DMS 273 treated with DMSO at 0.1 percent for 48 hours (cell line): ENCODE measurements around the gene DLG1.

Experiments
- DNase-seq: peaks from one replicate; lab custom pipeline; 2025; lab: John Stamatoyannopoulos, UW

The DLG1 gene

GRCh38 chr3:197317250-197317963, 19.0 kb upstream of the DLG1 start:
- no peak for DNase-seq

- DNase-seq, result no peak
Observed at GRCh38 chr3:197312431-197312830, 14.0 kb upstream of the DLG1 start.

- no peak for DNase-seq
Observed at GRCh38 chr3:197311591-197311990, 13.2 kb upstream of the DLG1 start.

DNA sequence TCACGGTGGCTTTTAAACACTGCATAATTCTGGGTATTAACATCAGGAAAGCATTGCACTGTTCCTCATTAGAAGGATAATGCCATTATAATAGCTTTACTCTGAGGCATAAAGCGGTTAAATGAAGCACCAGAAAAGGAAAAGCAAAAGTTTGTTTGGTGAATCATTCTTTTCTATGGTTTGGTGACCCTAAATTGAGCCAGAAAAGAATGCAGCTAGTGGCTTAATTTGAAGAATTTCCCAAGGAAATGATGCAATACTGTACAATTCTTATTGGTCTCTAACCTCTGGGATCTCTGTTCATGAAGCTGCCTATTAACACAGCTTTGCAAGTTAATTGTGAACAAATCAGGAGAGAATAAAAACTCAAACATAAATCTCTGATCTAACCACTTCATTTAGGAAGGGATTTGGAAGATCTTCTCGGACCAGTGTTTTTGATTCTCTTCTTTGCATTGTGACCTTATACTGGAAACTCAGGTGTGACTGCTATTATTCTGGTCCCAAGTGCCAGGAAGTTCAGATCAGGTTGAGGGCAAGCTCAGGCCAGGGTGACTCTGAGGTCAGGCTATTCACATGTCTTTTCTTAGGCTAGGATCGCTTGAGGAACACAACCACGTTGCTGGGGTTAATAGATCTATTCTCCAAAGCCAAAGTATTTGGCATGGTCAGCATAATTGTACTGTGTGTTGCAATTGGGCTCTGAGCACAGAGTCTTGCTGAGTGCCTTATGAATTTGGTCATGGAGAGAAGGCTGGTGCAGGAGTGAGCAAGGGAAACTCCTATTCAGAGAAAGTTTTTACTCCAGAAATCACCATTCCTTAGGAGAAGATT, 11.3 kb upstream of the DLG1 start:
- DNase-seq, result no peak

DNA sequence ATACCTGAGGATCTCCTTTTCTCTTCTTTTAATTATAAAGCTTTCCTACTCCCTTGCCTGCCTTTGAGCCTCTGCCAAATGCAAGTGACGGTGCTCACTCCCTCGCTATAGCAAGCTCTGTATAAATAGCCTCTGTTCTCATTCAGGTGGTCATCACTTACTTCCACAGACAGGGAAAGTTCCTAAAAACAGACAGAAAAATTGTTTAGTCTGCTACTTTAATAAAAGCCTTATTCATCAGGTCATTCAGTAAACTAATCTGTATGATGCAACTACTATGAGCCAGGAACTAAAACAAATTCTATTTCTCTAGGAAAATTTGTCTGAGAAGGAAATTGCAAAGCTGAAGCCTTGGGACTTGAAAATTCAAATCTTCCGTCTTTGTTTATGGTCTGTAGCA, 10.2 kb upstream of the DLG1 start:
- DNase-seq, result no peak

GRCh38 chr3:197306374-197307086, 8.1 kb upstream of the DLG1 start:
- DNase-seq, result no peak

- DNase-seq, result no peak
Observed at GRCh38 chr3:197305854-197306253, 7.4 kb upstream of the DLG1 start.

GRCh38 chr3:197303452-197303851, 5.0 kb upstream of the DLG1 start:
- no peak for DNase-seq

GRCh38 chr3:197302696-197303341, 4.4 kb upstream of the DLG1 start:
- no peak for DNase-seq

DNA sequence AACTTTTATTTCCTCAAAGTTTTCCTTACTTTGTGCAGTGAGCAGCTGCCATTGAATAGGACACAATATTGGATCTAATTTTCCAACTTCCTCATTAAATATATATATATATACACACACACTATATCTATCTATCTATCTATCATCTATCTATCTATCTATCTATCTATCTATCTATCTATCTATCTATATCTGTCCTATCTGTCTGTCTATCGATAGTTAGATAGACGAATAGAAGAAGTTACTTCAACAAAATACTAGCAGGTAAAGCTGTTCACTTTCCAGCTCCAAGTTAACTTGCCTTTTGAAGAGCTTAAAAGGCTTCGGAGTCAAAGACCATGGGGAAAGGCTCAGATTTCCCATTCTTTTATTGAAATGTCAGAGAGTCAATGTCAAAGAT, 3.6 kb upstream of the DLG1 start:
- DNase-seq, result no peak

GRCh38 chr3:197300361-197300760, 1.9 kb upstream of the DLG1 start:
- DNase-seq, result no peak

DNA sequence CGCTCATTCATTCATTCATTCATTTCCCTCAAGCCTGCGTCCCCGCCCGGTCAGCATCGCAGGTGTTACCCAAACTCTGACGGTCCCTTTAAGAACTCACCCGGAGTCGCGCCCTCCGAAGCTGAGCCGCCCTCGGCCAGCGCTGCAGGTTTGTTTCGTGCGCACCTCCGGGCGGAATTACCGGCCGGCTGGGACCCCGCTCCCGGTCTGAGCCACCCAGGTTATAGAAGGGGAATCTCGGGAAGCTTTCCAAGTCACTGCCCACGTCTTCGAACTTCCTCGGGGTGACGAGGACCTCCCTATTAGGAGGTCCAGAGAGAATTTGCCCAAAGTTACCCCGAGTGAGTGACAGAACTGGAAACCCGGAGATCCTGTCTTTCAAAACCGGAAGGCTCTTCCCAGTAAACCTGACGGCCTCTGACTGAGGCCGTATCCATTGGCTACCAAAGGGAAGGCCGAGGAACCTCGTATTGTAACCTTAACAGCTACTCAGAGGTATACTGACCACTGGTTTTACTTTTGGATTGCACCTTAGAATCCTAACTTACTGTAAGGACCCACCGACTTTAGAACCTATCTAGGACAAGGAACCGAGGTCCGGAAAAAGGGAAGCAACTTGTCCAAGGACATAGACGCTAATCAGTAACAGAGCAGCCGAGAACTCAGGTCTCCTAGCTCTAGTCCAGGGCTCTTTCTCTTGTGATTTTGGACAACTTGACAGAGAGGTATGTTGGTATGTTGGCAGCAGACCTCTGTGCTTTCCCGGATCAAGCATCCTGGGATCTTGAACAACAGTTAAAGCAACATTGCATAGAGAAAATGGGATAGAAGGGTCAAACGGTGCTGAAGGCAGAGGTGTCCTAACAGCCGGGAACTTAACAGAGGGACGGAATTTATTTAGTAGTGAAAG, 788 bp upstream of the DLG1 start:
- DNase-seq, result no peak

DNA sequence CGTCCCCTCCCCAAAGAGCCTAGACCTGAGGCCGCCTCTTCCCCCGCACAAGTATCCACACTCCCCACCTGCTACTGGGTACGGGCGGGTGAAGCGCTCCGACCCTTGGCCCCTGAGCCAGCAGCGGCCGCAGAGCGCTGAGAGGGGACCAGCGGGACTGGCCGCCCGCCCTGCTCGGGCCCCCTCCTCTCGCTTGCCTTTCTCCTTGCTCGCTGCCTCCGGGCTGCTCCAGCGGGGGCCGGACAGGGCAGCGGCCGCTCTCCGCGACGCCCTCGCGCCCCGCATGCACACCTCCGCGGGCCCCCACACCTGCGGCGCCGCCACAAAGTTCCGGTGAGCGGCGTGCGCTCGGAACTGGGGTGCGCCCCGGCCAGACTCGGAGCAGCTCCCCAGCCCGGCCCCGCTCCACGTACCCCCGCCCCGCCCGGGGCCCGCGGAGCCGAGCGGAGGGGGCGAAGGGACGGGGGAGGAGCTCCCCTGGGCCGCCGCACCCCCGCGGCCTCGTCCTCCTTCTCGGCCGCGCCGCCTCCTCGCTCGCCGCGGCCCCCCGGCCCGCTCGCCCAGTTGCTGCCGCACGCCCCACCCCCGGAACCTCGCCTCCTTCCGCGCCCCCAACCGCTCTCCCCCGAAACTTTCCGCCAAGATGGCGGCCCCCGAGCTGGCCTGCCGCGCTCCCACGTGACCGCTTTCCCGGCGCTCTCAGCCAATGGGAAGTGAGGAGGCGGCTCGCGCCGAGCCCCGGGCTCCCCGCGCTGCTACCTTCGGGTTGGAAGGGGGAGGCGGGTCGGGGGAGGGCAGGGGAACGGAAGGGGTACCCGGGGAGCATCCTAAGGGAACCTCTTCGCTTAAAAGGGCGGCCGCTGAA, 704 bp downstream of the DLG1 start:
- DNase-seq, result peak; percentile 73

DNA sequence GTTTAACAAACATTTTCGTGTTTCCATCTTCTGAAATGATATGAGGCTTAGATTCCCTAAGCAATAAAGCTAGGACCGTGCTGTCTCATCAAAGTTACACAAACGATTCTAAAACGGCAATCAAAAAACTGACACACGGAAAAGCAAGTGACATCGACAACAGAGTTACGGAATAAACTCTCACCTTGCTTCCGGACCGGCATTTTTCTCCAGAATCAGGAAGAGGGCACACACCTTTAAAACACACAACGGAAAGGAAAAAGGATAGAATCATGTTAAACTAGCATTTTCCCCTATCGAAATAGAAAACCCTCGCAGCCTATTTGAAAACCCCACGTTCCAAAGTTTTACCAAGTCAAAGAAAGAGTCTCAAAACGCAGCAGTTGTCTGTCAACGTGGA, 1.4 kb downstream of the DLG1 start:
- no peak for DNase-seq

- DNase-seq, result no peak
Observed at GRCh38 chr3:197296545-197296944, 1.9 kb downstream of the DLG1 start.

DNA sequence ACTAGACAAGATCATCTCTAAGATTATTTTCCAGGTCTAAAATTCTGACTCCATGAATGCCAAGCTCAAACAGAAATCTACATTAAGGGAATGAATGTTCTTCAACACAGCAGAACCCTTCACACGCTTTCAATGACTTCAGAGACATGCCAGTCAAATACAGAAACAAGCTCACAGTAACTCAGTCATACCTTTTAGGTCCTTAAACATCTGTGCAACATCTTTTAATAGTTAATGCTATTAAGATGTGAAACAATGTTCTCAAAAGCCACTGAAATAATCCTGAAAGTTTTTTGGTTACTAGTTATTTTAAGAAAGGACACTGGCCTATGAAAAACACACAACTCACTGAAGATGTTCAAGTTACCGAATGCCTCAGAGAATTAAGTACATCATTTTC, 2.5 kb downstream of the DLG1 start:
- DNase-seq, result no peak

DNA sequence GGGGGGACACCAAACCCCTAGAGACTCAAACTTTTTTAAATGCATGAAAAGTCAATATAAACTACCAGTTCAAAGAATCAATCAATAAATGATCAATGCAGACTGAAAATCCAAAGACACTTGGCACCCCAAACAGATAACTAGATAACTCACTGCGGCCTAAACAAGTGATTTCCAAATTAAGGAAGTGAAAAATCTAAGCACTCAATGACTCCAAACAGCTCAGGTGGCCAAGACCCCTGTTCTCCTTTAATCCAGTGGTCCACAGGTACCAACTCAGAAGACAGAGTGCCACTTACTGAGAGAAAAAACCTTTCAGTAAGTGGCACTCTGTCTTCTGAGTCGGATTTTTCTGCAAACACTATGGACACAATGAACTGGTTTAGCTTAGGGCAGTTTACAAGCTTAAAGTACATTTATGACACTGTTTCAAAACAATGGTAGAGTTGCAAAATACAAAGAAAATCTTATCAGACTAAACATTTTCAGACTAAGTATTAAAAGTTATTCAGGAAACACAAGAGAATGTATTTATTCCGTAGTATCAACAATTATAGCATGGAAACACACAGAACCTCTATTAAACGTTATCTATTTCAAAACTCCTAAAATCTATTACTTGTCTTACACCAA, 4.7 kb downstream of the DLG1 start:
- DNase-seq, result no peak

DNA sequence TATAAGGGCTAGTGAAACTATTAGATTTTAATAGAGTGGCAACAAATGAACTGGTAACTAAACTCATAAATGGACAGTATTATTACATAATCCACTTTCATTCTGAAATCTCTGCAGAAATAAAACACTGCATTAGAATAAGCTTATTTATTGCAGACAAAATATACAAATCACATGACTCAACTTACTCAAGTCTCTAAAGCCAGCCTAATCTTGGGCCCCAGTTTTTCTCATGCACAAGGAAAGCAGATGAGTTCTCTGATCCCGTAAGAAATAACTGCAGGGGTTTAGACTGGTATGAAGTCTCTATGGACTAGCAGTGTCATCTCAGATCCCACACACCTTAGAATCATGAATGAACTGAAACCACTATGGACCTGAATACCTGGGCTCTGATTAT, 5.8 kb downstream of the DLG1 start:
- no peak for DNase-seq

DNA sequence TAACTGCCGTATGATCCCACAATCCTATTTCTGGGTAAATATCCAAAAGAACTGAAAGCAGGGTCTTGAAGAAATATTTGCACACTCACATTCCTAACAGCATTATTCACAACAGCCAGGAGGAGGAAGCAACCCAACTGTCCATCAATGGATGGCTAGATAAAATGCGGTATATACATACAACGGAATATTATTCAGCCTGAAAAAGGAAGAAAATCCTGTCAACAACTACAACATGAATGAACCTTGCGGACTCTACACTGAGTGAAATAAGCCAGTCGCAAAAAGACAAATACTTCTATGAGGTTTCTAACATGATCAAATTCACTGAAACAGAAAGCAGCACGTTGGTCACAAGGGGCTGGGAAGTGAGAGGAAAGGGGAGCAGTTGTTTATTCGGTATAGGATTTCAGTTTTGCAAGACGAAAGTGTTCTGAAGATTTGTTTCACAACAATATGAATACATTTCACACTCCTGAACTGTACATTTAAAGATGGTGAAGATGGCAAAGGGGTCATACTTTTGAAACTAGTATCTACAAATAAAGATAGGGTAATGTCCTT, 6.2 kb downstream of the DLG1 start:
- no peak for DNase-seq

- no peak for DNase-seq
Observed at GRCh38 chr3:197289726-197290125, 8.7 kb downstream of the DLG1 start.
